Subcutaneous abdominal adipose tissue (tissue), 5 donors: ENCODE results near the gene TRIM13.

Experiments used
- H3K27ac ChIP-seq: one replicate; pipeline ENCODE4 v1.7.0; 2013; ENCODE audit warnings: low read depth, mild to moderate bottlenecking, inconsistent platforms, low read length, moderate library complexity
- H3K27me3 ChIP-seq, 5 donors: one replicate each; pipeline ENCODE4 v1.7.0; 2013; ENCODE audit warnings: low read length in 5 of 5, inconsistent platforms in 1 of 5; ENCODE audit not compliant: control insufficient read depth in 5 of 5, insufficient read depth in 4 of 5
- H3K36me3 ChIP-seq, 5 donors: one replicate each; pipeline ENCODE4 v1.7.0; 2013; ENCODE audit warnings: low read length in 5 of 5; ENCODE audit not compliant: control insufficient read depth in 5 of 5, insufficient read depth in 5 of 5
- H3K4me1 ChIP-seq, 5 donors: one replicate each; pipeline ENCODE4 v1.7.0; 2013; ENCODE audit warnings: low read length in 5 of 5, mild to moderate bottlenecking in 3 of 5, moderate library complexity in 1 of 5; ENCODE audit not compliant: control insufficient read depth in 5 of 5, insufficient read depth in 5 of 5
- H3K4me3 ChIP-seq, 5 donors: one replicate each; pipeline ENCODE4 v1.7.0; 2013; ENCODE audit warnings: low read length in 5 of 5, low read depth in 1 of 5
- H3K9ac ChIP-seq, 5 donors: one replicate each; pipeline ENCODE4 v1.7.0; 2013; ENCODE audit warnings: low read length in 5 of 5, mild to moderate bottlenecking in 4 of 5, moderate library complexity in 3 of 5
- H3K9me3 ChIP-seq, 5 donors: one replicate each; pipeline ENCODE4 v1.7.0; 2013; ENCODE audit warnings: low read length in 5 of 5; ENCODE audit not compliant: control insufficient read depth in 5 of 5
- donor health status: healthy.
- donor health status: healthy.
- donor health status: healthy.
- donor health status: healthy.
- donor health status: healthy.

The TRIM13 gene

GRCh38 chr13:50015750-50016149 is 18.9 kb downstream of the TRIM13 start:
- Histone ChIP-seq H3K27ac (peak overlapping the region; percentile 4), H3K4me1 (peaks cover 0 to 28% (median 6%) of the 10 kb centered on the region in 5 donors), H3K36me3 (peaks cover 21 to 36% (median 24%) of the 10 kb centered on the region in 5 donors), H3K27me3 (no peaks in the 10 kb centered on the region), H3K4me3 (no peak overlapping the region), H3K9me3 (no peaks in the 10 kb centered on the region), H3K9ac (no peak overlapping the region)

DNA sequence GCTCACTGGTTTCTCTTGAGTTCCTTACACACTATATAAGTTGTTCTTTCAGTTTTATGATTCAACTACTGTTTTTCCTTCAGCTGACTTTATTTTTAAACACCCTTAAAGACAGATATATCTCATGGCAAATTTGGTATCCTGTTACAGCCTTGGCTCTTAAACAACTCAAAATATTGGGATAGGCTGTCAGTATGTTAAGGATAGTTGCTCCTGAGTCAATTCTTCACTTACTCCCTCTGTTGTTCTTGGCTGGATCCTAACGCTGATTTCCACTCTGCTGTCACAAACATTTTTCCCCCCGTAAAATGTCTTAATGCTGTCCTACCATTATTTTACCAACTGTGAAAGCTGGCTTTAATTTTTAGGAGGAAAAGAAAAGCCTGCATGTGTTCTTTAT is 19.6 kb downstream of the TRIM13 start:
- peaks cover 15 to 33% (median 20%) of the 10 kb centered on the region in 5 donors for H3K36me3 ChIP-seq
- no peaks in the 10 kb centered on the region for H3K27me3 ChIP-seq
- no peak overlapping the region for H3K4me3 ChIP-seq
- peaks cover 0 to 28% (median 6%) of the 10 kb centered on the region in 5 donors for H3K4me1 ChIP-seq
- H3K9ac ChIP-seq, result no peak overlapping the region
- H3K27ac ChIP-seq, result peak overlapping the region; percentile 17
- no peaks in the 10 kb centered on the region for H3K9me3 ChIP-seq

DNA sequence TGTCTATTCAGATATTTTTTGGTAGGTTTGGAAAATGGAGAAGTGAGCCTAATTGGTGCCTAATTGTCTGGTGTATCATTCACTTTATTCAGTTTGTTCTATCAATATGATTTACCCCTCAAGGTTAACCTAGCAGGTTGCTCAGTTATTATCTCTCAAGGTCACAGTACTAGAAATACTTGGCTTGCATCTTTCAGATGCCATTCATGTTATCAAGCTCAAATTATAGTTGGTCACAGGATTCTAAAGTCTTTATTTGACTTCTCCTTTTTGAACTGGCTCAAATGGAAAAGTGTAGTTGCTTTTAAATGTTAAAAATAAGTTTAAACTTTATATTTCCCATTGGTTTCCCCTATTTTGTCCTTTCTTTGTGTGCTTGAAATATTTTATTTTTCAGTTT is 21.0 kb downstream of the TRIM13 start:
- no peaks in the 10 kb centered on the region for H3K27me3 ChIP-seq
- no peak overlapping the region for H3K4me3 ChIP-seq
- no peaks in the 10 kb centered on the region for H3K9me3 ChIP-seq
- no peak overlapping the region for H3K9ac ChIP-seq
- peaks cover 0 to 28% (median 6%) of the 10 kb centered on the region in 5 donors for H3K4me1 ChIP-seq
- H3K36me3 ChIP-seq, result peaks cover 5 to 22% (median 9%) of the 10 kb centered on the region in 5 donors
- H3K27ac ChIP-seq, result no peak overlapping the region

- Histone ChIP-seq H3K4me1 (peaks cover 0 to 13% (median 7%) of the 10 kb centered on the region in 5 donors), H3K36me3 (peaks cover 5 to 26% (median 9%) of the 10 kb centered on the region in 5 donors), H3K4me3 (no peak overlapping the region), H3K9ac (no peak overlapping the region), H3K27me3 (no peaks in the 10 kb centered on the region), H3K27ac (no peak overlapping the region), H3K9me3 (no peaks in the 10 kb centered on the region)
Measured at GRCh38 chr13:50025436-50025835, 28.6 kb downstream of the TRIM13 start.

DNA sequence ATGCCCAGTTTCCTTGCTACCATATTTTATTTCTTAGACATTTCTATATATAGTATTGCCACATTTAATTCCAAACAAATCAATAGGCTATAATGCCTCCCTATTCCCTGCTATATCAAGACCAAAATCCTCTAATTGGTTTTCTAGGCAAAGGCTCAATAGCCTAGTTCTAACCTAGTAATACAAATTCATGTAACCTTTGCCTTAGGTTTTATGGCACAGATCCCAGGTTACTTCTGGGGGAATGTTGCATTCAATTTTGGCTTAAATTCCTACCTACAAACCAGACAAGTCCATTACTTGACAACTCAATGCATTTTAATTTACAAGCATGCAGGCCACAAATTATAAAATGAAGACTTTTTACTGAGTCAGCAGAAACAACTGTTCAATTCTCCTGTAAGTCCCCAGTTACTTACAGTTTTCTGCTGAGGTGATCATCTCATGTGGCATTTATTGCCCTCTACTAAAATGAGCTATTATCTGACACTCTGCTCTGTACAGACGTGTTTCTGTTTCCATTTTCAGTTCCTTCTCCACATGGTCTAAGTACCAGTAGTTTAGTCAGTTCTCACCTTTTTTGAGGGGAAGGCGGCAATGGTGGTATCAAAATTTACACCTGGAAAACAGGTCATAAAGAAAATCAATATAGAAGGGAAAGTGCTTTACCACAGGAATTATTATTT is 30.1 kb downstream of the TRIM13 start:
- Histone ChIP-seq H3K27me3 (no peaks in the 10 kb centered on the region), H3K9ac (no peak overlapping the region), H3K9me3 (no peaks in the 10 kb centered on the region), H3K4me3 (no peak overlapping the region), H3K4me1 (peaks cover 0 to 13% (median 7%) of the 10 kb centered on the region in 5 donors), H3K36me3 (peaks cover 2 to 19% (median 6%) of the 10 kb centered on the region in 5 donors), H3K27ac (no peak overlapping the region)

GRCh38 chr13:50030315-50030714 is 33.5 kb downstream of the TRIM13 start:
- Histone ChIP-seq H3K27ac (no peak overlapping the region), H3K9ac (no peak overlapping the region), H3K36me3 (peaks cover 0 to 3% (median 0%) of the 10 kb centered on the region in 5 donors), H3K9me3 (no peaks in the 10 kb centered on the region), H3K4me1 (peaks cover 0 to 16% (median 7%) of the 10 kb centered on the region in 5 donors), H3K4me3 (no peak overlapping the region), H3K27me3 (no peaks in the 10 kb centered on the region)

DNA sequence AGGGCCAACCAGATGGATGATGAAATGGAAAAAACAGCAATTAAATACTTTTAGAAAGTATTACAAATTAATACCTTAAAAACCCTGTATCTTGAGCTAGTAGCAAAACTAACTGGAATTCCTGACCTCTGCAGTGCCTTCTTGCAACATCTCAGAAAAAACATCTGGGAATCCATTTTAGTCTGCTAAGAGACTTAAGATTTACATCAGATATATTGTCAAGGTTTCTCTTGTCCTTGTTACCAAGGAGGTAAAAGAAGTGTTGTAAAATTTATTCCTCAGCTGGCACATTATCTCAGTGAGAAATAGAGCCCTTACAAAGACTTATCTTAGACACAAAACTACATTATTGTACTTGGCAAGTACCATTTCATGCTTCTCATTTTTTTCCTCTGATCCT is 36.9 kb downstream of the TRIM13 start:
- no peaks in the 10 kb centered on the region for H3K27me3 ChIP-seq
- H3K9ac ChIP-seq, result no peak overlapping the region
- no peak overlapping the region for H3K27ac ChIP-seq
- H3K36me3 ChIP-seq, result peaks cover 0 to 4% (median 0%) of the 10 kb centered on the region in 5 donors
- no peaks in the 10 kb centered on the region for H3K9me3 ChIP-seq
- H3K4me3 ChIP-seq, result no peak overlapping the region
- peaks cover 0 to 4% (median 0%) of the 10 kb centered on the region in 5 donors for H3K4me1 ChIP-seq

GRCh38 chr13:50037788-50038187 is 40.9 kb downstream of the TRIM13 start:
- Histone ChIP-seq H3K9me3 (no peaks in the 10 kb centered on the region), H3K4me1 (peaks cover 0 to 4% (median 0%) of the 10 kb centered on the region in 5 donors), H3K36me3 (peaks cover 0 to 6% (median 3%) of the 10 kb centered on the region in 5 donors), H3K9ac (no peak overlapping the region), H3K27ac (no peak overlapping the region), H3K4me3 (no peak overlapping the region), H3K27me3 (no peaks in the 10 kb centered on the region)

DNA sequence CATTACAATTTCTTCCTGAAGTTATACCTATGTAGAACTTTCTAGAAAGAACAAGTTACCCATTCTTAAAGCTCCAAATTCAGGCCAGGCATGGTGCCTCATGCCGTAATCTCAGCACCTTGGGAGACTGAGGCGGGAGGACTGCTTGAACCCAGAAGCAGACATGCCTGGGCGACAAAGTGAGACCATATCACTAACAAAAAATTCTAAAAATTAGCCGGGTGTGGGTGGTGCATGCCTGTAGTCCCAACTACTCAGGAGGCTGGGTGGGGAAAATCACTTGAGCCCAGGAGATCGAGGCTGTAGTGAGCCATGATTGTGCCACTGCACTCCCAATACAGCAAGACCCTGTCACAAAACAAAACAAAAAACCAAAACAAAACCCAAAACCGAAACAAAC is 41.4 kb downstream of the TRIM13 start:
- H3K27ac ChIP-seq, result no peak overlapping the region
- no peak overlapping the region for H3K9ac ChIP-seq
- H3K36me3 ChIP-seq, result peaks cover 0 to 8% (median 6%) of the 10 kb centered on the region in 5 donors
- no peaks in the 10 kb centered on the region for H3K27me3 ChIP-seq
- no peak overlapping the region for H3K4me3 ChIP-seq
- peaks cover 0 to 4% (median 0%) of the 10 kb centered on the region in 5 donors for H3K4me1 ChIP-seq
- no peaks in the 10 kb centered on the region for H3K9me3 ChIP-seq

DNA sequence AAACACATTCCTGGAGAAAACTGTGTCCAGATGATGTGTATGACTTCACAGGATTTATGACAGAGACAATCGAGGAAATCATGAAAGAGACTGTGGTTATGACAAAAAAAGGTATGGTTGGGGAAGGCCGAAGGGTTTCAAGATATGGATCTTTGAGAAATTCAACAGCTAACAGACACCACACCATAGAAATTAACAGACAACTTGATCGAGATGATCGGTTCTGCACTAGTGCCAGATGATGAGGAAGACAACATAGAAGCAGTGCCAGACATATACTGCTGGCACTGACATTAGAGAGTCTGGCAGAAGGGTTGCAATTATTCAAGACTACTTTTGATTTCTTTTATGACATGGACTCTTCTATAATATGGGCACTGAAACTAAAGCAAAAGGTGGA is 55.6 kb downstream of the TRIM13 start:
- peaks cover 0 to 2% (median 0%) of the 10 kb centered on the region in 5 donors for H3K9me3 ChIP-seq
- no peak overlapping the region for H3K9ac ChIP-seq
- peaks cover 0 to 12% (median 0%) of the 10 kb centered on the region in 5 donors for H3K36me3 ChIP-seq
- no peaks in the 10 kb centered on the region for H3K27me3 ChIP-seq
- H3K27ac ChIP-seq, result no peak overlapping the region
- H3K4me1 ChIP-seq, result no peaks in the 10 kb centered on the region
- H3K4me3 ChIP-seq, result no peak overlapping the region
